GM19035 (cell line): ENCODE data around the gene LCNL1.

ENCODE experiments used
- ATAC-seq: cut with Tn5 transposase; IDR thresholded peaks from one replicate; pipeline ENCODE4 v1.9.1; 2021; ENCODE audit not compliant: unreplicated experiment

The LCNL1 gene

DNA sequence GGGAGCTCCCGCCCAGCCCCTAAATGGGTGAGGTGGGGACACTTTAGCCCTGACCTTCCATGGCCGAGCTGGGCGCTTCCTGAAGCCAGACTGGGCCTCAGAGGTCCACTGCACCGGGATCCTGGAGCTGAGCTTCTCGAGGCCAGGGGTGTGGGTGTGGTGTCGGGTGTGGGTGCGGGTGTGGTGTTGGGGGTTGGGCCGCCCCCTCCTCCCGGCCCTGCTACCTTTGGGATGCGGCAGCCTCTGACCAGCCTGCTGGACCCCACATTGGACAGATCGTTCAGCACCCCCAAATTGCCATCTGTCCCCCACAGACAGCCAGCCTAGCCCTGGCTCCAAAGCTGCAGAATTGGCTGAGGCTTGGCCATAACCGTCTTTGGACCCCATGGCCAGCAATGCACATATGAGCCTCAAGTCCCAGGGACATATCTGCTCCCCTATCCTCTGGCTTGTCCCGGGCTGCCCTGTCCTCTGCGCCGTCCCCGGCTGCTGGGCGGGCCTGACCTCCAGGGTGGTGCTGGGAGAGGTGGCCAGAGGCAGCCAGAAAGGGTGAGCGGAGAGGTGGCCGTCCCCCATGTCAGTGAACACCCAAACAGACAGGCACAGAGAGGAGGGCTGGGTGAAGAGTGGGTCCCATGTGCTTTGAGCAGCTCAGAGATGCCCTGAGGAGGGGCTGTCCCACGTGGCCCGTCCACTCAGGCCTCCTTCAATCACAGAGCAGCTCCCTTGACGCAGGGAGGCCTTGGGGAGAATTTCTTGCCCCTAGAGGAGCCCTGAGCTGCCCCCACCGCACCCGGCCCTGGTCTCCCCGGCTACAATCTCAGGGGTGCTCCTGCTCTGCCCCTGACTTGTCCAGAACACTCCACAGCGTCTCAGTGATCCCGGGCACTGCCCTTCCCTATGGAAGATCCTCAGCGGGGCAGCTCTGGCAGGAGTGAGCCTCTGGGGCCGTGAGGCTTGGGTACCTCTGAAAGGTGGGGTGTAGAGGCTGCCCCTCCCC, 8.9 kb upstream of the LCNL1 start:
- no peak for ATAC-seq

DNA sequence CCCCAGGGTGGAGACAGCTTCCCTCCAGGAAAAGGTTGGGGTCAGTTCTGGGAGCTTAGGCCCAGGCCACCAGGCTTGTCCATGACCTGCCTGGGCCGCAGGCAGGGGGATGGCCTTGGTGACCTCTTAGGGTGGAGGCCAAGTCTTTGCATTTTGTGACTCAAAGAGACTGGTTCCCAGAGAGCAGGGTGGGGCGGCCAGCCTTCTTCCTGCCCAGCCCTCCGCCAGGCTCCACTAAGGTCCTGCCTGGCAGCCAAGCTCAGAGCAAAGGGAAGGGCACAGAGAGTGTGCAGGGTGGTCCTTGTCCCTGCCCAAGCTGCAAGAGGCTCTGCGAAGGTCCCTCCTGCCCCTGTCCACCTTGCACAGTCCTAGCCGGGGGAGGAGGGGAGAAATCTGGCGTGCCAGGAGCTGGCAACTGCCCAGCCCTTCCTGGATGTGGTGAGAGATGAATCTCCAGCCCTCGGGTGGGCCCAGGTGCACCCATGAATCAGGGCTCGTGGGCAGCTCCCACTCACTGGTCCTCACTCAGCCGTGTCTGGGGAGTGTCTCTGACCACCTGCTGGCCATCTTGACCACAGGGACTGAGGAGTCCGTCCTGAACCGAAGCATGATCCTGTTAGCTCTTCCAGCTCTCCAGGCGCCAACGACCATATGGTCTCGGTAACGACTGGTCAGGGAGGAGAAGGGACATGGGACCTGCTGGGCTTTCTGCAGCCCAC, 7.8 kb upstream of the LCNL1 start:
- no peak for ATAC-seq

DNA sequence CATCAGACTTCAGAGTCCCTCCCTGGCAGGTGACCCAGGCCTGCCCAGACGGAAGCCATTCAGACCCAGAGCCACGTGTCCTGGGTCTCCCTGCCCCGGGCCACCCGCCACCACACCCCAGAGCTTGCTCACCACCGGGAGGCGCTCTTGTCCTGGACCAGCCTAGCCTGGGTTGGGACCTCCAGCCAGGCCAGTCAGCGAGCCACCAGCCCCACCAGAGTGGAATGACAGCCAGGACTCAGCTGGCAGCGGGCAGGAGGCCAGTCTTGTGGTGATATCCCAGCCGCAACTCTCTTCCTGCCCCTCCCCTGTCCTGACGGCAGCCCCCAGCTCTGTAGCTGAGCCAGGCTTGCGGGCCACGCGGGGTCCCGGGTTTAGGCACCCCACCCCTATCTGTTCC, 7.1 kb upstream of the LCNL1 start:
- no peak for ATAC-seq

DNA sequence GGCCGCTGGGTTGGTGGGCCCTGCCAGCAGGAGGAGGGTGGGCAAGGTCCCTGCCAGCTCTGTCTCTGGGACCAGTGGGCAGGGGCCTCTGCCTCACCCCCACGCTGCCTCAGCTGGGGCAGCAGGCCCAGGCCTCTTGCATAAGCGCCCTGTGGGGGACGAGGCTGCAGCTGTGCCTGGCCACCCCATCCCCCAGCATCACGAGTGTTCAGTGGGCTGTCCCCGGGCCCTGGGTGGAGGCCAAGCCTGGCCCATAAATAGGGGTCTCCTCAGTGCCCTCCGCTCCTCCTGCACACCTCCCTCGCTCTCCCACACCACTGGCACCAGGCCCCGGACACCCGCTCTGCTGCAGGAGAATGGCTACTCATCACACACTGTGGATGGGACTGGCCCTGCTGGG, 5.6 kb upstream of the LCNL1 start, which contains the start of gene PTGDS:
Gene PTGDS (plus strand): TSS at position 282 of the 400 bp plus-strand sequence. CDS start 75 bp downstream, at position 357.
- no peak for ATAC-seq

DNA sequence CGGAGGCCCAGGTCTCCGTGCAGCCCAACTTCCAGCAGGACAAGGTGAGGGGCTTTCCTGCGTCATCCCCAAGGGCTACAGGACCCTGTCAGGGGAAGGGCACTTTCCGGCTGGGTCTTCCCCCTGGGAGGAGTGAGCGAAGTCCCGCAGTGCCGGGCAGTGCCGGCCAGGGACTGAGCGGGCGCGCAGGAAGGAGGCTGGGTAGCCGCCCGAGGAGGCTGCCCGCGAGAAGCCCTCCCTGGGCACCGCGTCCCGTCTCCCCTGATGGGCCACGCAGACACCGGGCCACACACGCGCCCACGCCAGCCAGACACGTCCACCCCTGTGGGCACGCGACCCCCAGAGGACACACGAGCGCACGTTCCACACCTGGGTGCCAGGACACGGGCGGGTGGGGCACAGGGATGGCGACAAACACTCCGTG, 5.1 kb upstream of the LCNL1 start:
- no peak for ATAC-seq

DNA sequence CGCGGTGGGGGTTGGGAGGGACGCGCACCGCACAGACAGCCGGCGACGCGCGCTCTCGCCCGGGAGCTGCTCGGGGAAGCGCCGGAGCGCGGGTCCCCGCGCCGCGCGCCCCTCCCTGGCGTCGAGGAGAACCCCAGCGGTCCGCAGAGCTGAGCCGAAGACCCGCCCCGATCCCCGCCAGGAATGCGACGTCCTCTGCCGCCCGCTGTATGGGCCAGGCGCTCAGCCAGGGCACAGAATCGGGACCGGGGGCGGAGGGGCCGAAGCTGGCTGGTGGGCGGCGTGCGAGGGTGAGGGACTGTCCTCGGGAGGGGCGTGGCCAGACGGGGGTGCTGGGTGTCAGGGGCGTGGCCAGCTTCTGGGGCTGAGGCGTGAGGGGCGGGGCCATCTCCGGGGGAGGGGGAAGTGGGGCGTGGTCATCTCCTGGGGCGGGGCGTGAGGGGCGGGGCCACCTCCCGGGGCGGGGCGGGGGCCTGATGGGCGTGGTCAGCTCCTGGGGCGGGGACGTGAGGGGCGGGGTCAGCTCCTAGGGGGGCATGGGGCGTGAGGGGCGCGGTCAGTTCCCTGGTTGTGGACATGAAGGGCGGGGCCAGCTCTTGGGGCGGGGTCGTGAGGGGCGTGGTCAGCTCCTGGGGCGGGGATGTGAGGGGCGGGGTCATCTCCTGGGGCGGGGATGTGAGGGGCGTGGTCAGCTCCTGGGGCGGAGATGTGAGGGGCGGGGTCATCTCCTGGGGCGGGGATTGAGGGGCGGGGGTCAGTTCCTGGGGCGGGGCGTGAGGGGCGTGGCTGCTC, 4.5 kb upstream of the LCNL1 start:
- ATAC-seq = no peak

DNA sequence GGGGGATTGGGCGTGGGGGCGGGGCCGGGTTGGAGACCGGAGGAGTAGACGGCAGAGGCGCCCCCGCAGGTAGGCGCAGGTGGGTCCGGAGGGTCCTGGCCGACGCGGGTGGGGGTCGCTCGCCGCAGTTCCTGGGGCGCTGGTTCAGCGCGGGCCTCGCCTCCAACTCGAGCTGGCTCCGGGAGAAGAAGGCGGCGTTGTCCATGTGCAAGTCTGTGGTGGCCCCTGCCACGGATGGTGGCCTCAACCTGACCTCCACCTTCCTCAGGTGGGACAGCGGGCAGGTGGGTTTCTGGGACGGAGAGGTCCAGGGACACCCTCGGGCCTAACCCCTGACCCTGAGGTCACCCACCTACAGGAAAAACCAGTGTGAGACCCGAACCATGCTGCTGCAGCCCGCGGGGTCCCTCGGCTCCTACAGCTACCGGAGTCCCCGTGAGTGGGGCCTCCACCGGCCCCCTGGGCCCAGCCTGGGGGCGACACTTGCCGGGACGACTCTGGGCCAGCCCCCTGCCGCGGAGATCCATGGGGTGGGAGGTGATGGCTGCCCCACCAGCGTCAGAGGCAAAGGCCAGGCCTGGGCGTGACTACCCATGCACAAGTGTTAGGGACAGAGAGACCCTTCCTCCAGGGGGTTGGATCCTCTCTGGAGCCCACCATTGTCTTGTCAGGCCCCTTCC, 3.8 kb upstream of the LCNL1 start:
- no peak for ATAC-seq

DNA sequence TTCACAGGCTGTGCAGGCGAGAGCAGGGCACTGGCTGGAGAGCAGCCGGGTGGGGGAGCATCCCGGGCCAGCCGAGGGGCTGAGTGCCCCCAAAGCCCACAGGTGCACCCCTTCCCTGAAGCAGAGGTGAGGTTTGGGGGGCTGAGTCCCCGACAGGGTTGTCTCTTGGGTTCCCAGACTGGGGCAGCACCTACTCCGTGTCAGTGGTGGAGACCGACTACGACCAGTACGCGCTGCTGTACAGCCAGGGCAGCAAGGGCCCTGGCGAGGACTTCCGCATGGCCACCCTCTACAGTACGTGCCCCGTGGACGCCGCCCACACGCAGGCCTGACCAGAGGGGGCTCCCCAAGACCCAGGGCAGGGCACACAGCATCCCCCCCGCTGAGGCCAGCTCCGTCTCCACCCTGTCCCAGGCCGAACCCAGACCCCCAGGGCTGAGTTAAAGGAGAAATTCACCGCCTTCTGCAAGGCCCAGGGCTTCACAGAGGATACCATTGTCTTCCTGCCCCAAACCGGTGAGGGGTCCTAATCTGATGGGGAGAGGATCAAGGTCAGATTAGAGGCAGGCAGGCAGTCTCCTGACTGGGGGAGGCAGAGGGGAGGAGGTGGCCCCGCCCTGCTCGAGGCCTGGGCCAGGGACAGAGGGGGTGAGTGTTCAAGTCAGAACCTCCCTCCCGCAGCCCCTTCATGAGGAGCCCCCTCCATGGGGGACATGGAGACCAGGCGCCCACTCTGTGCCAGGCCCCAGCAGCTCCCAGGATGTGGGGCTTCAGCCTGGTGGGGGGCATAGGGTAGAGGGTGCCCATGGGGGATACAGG, 2.8 kb upstream of the LCNL1 start:
- ATAC-seq = no peak

DNA sequence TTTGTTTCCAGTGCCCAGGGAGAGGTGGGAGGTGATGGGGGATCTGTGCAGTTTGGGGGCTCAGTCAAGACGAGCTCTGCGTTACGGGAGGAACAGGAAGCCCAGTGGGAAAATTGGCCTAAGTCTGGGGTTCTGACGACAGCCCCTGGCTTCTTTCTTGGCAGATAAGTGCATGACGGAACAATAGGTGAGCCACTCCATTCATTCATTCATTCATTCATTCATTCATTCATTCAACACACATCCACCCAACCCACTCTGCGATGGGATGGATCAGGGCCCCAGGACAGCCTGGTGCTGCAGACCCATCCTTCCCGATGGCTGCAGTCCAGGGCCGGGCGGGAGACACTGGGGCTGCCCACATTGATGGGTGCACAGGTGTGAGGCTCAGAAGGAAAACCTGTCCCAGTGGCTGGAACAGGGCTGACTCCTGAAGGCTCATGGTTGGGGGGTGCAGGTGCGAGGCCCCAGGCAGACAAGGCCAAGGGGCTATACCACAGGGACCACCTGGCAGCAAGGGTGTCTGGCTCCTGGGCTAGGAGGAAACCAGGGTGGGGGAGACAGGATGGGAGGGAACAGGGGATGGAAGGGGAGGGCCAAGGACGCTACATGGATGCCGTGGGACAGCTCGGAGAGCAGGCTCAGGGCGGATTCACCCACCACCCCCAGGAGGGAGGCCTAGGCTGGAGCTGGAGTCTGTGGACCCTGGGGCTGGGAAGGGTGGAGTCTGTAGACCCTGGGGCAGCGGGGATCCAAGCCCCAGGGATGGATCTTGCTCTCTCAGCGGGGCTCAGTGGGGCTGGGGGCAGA, 1.9 kb upstream of the LCNL1 start:
- ATAC-seq = no peak

DNA sequence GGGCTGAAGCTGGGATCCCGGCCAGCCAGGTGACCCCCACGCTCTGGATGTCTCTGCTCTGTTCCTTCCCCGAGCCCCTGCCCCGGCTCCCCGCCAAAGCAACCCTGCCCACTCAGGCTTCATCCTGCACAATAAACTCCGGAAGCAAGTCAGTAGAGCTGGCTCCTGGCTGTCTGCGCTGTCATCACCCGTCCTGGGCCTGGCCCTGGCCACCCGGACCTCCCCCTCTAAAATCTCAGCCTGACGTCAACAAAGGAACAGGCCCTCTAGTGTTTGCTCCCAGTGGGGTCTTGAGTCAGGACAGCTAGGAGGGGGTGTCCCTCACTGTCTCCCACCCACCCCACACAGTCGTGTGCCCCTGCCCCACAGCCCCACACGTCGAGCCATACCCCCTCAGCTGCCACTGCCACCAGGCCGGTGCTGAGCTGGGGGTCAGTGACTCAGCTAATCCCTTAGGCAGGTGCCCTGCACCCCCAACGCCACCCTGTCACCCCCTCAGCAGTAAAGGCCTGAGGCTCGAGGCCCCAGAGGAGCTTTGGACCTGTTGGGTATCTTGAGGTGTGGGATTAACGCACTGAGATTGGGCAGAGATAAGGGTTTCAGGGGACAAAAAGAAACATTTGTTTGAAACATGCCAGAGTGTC, 1.1 kb upstream of the LCNL1 start:
- ATAC-seq = no peak

DNA sequence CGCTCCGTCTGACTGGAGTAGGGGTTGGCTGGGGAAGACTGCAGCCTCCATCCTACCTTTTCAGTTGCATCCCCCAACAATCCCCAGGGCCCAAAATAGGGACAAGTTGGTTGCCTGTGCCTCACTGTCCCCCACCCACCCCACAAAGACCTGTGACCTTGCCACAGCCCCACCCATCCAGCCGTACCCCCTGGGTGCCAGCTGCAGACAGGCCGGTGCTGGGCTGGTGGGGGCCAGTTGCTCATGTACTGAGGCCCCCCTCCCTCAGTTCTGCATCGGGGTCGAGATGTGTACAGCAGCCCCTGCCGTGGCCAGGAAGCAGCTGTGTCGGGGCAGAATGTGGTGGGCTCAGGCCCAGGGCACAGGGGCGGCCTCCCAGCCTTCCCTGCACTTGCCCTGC, 374 bp downstream of the LCNL1 start:
- ATAC-seq = no peak

DNA sequence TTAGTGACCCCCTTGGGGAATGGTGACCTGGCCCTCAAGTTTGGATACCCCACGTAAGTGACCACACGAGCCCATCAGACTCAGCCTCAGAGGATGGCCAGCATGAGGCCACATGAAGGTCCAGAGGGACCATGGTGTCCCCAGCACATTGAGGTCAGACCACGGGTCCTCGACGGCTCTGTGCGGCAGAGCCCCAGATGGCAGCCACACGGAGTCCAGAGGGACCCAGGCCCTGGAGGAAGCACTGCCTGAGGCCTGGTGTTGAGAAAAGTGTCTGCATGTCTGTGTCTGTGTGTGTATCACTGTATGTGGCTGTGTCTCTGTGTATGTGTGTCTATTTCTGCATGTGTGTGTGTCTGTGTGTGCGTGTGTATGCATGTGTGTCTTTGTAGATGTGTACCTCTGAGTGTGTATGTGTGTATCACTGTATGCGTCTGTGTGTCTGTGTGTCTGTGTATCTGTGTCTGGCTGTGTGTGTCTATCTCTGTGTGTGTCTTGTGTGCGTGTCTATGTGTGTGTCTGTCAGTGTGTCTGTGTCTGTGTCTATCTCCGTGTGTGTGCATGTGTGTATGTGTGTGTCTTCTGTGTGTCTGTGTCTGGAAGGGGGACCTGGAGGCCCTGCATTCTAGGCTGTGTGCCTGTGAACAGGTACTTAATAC, 992 bp downstream of the LCNL1 start:
- no peak for ATAC-seq

DNA sequence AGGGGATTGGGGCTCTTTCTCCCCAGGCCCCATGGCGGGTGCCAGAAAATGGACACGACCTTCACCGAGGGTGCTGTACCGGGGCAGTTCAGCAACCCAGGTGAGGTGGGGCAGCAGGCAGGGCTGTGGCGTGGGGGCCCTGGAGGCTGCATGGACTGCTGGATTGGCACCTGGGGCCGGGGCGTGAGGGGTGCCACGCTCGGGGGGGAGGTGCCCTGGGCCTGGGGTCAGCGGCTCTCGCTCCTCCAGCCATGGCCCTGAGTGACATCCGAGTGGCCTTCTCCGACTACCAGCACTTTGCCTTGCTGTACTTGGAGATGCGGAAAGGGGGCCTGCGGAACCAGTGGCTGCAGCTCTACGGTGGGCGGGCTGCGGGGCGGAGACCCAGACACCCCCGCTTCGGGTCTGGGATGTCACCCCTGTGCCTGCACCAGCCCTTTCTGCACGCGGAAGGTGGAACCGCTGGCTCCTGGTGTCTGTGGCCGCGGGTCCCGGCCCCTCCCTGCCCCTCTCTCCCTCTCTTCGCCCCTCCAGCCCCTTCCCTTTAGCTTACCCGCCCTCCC, 1.8 kb downstream of the LCNL1 start:
- ATAC-seq = no peak

DNA sequence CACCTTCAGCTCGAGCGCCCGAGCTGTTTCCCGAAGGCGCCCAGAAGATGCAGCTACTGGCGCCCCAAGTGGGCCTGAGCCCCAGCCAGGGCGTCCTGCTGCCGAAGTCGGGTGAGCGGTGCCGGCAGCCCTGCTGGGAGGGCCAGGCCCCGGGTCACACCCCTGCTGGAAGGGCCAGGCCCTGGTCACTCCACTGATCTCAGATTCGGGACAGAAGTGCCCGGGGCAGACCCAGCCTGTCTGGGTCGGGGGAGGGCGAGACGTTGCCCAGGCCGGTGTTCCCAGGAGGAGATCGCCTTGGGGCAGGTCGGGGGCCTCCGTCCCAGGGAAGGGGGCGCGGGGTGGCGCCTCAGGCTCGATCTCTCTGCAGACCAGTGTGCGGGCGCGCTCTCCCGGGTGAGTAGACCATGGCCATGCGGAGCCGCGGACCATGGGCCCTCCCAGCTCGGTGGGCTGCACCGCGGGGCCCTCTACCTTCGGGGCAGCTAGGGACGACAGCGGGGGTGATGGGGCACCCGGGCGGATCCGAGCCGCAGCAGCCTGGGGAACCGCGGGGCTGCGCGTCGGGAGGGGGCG, 2.3 kb downstream of the LCNL1 start:
- ATAC-seq = no peak

DNA sequence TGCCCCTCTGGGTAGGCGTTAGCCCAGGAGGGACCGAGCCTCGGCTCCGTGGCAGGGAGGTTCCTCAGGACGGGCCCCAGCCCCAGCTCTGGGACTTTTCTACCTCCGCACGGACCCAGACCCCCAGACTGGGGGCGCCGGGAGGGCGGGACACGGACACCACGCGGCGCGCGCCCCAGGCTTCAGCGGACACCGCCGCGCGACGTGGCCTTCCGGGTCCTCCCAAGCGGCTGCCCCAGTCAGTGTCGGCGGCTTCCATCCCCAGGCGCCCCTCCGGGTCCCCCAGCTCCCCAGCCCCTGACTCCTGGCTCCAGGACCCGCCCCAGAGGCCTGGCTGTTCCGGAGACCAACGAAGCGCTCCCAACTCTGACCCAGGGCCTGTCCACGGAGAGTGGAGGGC, 3.1 kb downstream of the LCNL1 start:
- no peak for ATAC-seq

DNA sequence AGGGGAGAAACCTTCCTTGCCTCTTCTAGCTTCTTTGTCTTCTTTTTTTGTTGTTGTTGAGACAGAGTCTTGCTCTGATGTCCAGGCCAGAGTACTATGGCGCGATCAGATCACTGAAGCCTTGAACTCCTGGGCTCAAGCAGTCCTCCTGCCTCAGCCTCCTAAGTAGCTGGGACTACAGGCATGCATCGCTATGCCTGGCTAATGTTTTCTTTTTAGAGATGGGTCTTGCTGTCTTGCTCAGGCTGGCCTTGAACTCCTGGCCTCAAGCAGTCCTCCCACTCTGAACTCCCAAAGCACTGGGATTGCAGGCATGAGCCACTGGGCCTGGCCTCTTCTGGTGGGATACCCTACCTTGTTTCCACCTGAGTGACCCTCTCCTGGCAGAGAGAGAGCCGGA, 6.1 kb downstream of the LCNL1 start:
- no peak for ATAC-seq

DNA sequence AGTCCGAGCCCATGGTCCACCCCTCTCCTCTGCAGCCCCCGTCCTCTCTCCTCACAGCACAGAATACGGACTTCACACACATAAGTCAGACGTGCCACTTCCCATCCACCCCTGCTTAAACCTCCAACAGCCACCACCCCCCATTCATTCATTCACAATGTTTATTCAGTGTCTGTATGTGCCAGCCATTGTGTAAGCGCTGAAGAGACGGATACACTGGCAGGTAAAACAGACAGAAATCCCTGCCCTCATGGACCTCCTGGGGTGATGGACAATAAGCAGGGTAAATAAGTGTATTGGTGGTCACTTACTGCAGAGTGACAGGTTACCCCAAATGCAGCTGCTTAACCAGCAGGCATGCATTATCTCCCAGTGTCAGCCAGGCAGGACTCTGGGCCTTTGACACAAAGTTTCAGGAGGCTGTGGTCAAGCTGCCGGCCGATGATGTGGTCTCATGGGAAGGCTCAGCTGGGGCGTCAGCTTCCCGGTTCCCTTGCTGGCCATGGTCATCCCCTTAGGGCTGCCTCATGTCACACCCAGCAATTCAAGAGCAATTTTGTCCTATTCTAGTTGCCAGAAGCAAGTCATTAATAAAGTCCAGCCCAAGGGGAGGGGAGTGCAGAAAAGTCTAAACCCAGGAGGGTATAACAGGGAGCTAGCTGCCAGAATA, 7.6 kb downstream of the LCNL1 start:
- ATAC-seq = no peak
